IPS DF 6.9 (cell line): Measurements from ENCODE around the gene FBXO8.

Experiments
- DNase-seq: peaks from one replicate; pipeline ENCODE4 v3.0.0-alpha.2; 2013; ENCODE audit warnings: low read depth, low spot score
- H3K27ac ChIP-seq: one replicate; pipeline ENCODE4 v1.5.1; 2013; ENCODE audit warnings: low read length, control low read depth
- H3K27me3 ChIP-seq: 2 replicates; pipeline ENCODE4 v1.6.1; 2013; ENCODE audit warnings: mild to moderate bottlenecking, low read length; ENCODE audit not compliant: control insufficient read depth, insufficient read depth
- H3K36me3 ChIP-seq: 2 replicates; pipeline ENCODE4 v1.6.1; 2013; ENCODE audit warnings: low read length; ENCODE audit not compliant: control insufficient read depth, insufficient read depth
- H3K4me1 ChIP-seq: 2 replicates; pipeline ENCODE4 v1.6.1; 2013; ENCODE audit warnings: low read length; ENCODE audit not compliant: control insufficient read depth, insufficient read depth
- H3K4me3 ChIP-seq: 2 replicates; pipeline ENCODE4 v1.5.1; 2013; ENCODE audit warnings: mild to moderate bottlenecking, low read length
- H3K9me3 ChIP-seq: 2 replicates; pipeline ENCODE4 v1.6.1; 2013; ENCODE audit warnings: low read length, inconsistent platforms; ENCODE audit not compliant: control insufficient read depth, insufficient read depth
- WGBS: extraction: QIAGEN DNeasy Blood & Tissue Kit; methylation state at CpG from one replicate; pipeline ENCODE4 v1.1.7; 2013; ENCODE audit warnings: mixed read lengths, missing lambda C conversion rate; ENCODE audit not compliant: insufficient read length, insufficient coverage; 5-methylcytosine and 5-hydroxymethylcytosine counted together

The FBXO8 gene, protein sequence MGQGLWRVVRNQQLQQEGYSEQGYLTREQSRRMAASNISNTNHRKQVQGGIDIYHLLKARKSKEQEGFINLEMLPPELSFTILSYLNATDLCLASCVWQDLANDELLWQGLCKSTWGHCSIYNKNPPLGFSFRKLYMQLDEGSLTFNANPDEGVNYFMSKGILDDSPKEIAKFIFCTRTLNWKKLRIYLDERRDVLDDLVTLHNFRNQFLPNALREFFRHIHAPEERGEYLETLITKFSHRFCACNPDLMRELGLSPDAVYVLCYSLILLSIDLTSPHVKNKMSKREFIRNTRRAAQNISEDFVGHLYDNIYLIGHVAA

DNA sequence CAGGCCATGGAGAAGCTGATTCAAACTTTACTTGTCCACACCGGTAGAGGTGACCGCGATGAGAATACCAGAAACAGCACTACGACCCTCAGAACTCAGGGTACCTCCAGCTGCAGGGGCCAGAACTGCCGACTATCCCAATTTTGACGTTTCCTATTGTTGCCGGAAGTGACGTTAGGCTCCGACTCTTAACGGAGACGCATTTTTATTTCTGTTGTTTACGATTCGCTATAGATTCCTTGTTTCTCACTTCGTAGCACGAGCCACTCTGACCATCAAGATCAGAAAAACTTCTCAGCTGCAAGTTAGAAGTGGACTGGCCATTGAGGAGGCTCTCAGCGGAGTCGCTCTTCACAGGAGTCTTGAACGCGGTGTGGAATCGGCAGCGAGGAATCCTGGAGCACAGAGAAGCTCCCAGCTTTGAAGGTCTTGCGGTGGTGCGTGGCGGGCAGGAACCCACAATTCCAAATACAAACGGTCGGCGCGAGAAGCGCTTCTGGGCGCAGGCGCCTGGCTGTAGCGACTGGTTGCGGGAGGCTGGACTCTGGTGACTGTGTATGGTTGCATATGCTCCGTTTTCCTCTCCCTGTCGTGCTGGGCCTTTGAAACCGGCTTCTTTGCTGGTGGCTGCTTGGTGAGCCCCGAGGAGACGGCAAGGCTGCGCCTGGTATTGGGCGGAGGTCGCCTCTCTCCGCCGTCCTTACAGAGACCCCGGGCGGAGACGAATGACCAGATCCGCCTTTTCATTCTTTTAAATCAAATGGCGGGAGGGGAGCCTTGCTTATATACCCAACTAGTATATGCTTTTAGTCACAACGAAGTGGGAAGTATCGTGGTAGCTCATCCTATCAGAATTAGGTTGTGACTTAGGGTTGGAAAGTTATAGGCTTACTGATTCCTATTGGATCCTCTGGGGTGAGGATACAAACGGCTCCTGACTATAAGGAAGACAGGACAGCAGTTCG, at the start of gene FBXO8, which contains the start of gene CEP44:
Gene FBXO8, minus strand, starts transcription at position 161 of the 965 bp plus-strand sequence. CDS start 20,575 bp downstream, outside the sequence.
Gene CEP44, plus strand, starts transcription at position 405 of the 965 bp plus-strand sequence. CDS start 15,211 bp downstream, outside the sequence.
- Histone ChIP-seq H3K36me3 (no peaks in the 10 kb centered on the region), H3K27ac (no peak within 1 kb of the TSS), H3K9me3 (no peaks in the 10 kb centered on the region), H3K4me1 (peaks cover 1% of the 10 kb centered on the region; the same call in 1 of the 2 replicates), H3K4me3 (peak within 1 kb of the TSS; percentile 94), H3K27me3 (no peaks in the 10 kb centered on the region)
- WGBS, result no CpG with 5 or more reads among the region's 52 CpGs
- DNase-seq, result peak; percentile 55

DNA sequence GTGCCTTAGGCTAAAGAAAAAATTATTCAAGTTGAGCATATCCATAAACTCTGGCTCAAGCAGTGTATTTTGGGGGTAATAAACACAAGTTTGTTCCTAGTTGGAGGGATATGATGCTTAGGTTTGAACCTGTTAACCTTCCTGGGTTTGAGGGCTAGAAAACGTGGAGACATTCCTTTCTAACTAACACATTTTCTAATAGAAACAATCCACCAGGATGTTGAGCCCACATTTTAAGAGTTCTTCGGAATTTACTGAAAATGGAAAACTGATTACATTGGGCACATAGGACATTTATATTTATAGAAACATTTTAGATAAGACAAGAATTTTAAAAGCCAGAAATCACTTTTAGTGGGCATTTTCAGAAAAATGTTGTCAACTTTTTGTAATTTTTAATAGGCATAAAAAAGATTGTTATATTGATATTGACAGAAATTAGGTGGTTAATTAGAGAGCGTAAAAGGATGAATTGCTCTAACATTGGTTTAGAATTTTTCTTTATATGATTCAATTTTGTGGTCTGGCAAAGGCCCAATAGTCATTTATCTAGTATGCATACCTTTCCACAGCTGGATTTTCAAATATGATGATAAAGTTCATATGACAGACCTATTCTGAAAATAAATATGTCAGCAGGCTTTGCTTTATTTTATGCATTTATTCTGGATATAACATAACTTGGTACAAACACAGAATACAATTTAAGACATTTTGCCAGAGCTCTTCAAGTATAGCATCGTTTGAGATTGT, 49.5 kb upstream of the FBXO8 start:
- no peaks in the 10 kb centered on the region for H3K4me1 ChIP-seq
- WGBS, result 100% methylated on average over 1 of the region's 4 CpGs
- no peaks in the 10 kb centered on the region for H3K27me3 ChIP-seq
- H3K9me3 ChIP-seq, result no peaks in the 10 kb centered on the region
- no peak overlapping the region for H3K27ac ChIP-seq
- no peak for DNase-seq
- H3K4me3 ChIP-seq, result no peak overlapping the region
- H3K36me3 ChIP-seq, result no peaks in the 10 kb centered on the region

DNA sequence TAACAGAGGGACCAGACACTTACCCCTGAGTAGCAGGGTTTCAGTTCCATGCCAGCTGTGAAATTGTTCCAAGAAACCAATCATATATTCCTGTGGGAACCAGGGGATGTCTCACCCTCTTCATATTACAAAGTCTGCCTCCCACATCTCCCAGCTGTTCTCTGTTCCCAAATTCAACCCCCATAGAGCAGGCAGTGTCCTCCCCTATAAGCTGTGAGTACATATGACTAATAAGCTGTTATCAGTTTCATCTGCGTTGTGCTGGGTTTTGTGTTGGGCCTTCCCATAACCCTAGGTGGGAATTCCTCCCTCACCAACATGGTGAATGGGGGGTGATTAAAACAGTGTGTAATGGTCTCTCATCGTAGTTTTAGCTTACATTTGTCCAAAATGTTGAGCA, 41.3 kb upstream of the FBXO8 start:
- Histone ChIP-seq H3K4me1 (no peaks in the 10 kb centered on the region), H3K27ac (no peak overlapping the region), H3K36me3 (no peaks in the 10 kb centered on the region), H3K4me3 (no peak overlapping the region), H3K9me3 (no peaks in the 10 kb centered on the region), H3K27me3 (no peaks in the 10 kb centered on the region)
- no CpG with 5 or more reads among the region's 2 CpGs for WGBS
- DNase-seq, result no peak

DNA sequence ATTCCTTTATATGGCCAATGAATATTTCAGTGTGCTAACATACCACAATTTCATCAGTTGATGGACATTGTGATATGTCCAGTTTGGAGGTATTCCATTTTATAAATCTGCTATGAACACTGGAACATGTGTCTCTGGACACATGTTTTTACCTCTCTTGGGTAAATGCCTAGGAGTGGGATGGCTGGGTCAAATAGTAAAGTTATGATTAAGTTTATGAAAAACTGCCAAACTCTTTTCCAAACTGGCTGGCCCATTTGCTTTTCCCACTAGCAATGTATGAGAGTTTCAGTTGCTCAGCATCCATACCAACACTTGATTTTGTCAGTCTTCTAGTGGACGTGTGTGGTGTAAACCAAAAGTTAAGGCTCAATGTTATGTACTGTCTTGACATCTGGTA, 40.8 kb upstream of the FBXO8 start:
- Histone ChIP-seq H3K4me1 (no peaks in the 10 kb centered on the region), H3K9me3 (no peaks in the 10 kb centered on the region), H3K4me3 (no peak overlapping the region), H3K27ac (no peak overlapping the region), H3K36me3 (no peaks in the 10 kb centered on the region), H3K27me3 (no peaks in the 10 kb centered on the region)
- no peak for DNase-seq
- WGBS, result no CpG with 5 or more reads among the region's 1 CpG

DNA sequence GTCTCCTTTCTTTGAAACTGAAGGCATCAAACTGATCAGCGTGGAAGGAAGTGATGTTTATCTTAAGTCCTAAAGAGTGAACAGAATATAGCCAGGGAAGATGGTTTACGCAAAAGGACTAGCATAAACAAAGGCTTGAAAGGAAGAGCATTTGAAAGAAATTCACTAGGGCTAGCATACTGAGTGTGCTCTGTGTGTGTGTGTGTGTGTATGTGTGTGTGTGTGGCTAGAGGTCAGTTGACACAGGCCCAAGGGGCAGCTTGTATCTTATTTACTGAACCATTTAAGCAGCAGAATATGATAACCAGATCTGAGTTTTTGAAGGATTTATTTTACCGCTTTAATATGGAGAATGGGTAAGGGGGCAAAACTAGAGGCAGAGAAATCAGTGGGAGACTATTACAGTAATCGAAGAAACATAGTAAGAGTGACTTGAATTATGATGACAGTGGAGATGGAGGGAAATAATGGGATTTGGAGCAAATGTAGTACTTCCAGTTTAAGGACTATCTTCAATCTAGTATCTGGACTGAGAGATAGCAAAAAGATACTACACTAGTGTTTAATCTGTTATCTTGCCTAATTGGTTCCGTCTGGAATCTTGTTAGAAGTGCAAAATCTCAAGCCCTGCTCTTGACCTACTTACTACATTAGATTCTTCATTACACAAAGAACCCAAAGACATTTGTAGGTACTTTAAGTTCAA, 37.2 kb upstream of the FBXO8 start:
- no peaks in the 10 kb centered on the region for H3K27me3 ChIP-seq
- no peaks in the 10 kb centered on the region for H3K36me3 ChIP-seq
- no peaks in the 10 kb centered on the region for H3K9me3 ChIP-seq
- WGBS, result 100% methylated on average over 1 of the region's 5 CpGs
- no peaks in the 10 kb centered on the region for H3K4me1 ChIP-seq
- H3K4me3 ChIP-seq, result no peak overlapping the region
- H3K27ac ChIP-seq, result no peak overlapping the region
- no peak for DNase-seq

DNA sequence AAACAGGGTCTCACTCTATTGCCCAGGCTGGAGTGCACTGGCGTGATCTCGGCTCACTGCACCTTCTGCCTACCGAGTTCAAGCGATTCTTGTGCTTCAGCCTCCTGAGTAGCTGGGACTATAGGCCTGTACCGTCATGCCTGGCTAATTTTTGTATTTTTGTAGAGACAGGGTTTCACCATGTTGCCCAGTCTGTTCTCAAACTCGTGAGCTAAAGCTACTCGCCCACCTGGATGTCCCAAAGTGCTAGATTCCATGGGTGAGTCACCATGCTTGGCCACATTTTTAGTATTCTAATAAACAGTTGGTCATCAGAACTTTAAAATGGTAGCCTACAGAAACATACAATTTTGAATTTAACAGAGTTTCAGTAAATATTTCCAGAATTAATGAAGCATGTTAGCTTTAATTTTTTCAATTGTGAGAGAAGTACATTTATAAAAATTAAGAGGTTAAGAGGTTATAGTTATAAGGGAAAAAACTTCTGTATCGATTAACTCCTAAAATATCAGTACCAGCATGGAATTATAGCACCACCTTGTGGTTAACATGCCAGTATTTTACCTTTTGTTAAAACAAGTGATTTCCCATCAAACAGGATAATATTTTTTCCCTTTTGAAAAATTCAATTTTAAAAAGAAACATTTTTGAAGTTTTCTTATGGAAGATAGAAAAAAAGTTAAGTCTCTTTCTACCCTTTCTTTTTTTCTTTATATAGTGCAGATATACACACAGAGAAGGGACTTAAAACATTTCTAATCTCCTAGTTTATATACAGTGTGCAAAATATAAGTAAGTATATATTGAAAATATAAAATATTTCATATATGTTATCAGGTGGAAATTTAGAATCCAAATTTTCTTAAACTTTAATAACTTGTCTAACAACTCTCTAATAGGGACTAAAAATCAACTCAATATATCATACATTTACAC, 35.6 kb upstream of the FBXO8 start:
- Histone ChIP-seq H3K36me3 (no peaks in the 10 kb centered on the region), H3K27ac (no peak overlapping the region)
- no CpG with 5 or more reads among the region's 8 CpGs for WGBS

DNA sequence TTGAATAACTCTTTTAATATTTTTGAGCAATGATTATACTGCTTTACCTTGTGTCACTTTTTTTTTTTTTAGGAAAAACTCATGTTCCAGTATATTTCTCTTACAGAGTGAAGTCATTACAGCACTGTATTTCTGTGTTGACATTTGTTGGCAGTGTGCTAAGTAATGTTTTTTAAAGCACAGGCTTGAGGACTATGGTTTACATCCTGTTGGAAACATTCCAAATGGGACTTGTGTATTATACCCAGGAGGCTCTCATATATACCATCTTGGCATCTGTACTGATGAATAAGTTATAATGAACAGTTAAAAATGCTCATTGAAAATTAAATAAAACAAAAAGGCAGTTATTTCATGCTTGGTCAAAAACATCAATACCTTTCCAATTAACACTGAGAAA, 34.1 kb upstream of the FBXO8 start:
- Histone ChIP-seq H3K4me1 (peaks cover 2% of the 10 kb centered on the region; the same call in 1 of the 2 replicates), H3K4me3 (no peak overlapping the region), H3K36me3 (no peaks in the 10 kb centered on the region), H3K27ac (no peak overlapping the region), H3K9me3 (no peaks in the 10 kb centered on the region), H3K27me3 (no peaks in the 10 kb centered on the region)
- no peak for DNase-seq

More for the DNA sequence above, 35.6 kb upstream of the FBXO8 start:
- no peak overlapping the region for H3K4me3 ChIP-seq
- no peaks in the 10 kb centered on the region for H3K9me3 ChIP-seq
- peaks cover 2% of the 10 kb centered on the region; the same call in 1 of the 2 replicates for H3K4me1 ChIP-seq
- H3K27me3 ChIP-seq, result no peaks in the 10 kb centered on the region
- no peak for DNase-seq

DNA sequence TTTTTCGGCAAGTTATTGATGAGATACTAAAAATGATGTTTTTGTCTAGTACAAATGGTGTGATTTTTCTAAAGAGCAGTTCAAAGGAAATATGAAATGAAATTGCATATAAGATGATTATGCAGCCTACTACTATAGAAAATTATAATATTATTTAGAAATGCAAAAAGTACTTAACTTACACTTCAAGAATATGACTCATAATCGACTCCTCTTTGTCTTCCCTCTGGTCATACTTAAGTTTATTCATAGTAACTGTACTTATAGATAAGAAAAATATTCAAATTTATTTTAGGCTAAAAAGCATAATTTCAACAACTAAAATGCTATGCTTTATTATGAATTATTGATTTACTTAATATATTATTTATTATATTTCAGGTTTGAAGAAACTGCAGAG, 33.5 kb upstream of the FBXO8 start:
- Histone ChIP-seq H3K4me1 (peaks cover 2% of the 10 kb centered on the region; the same call in 1 of the 2 replicates), H3K36me3 (no peaks in the 10 kb centered on the region), H3K9me3 (no peaks in the 10 kb centered on the region), H3K4me3 (no peak overlapping the region), H3K27me3 (no peaks in the 10 kb centered on the region), H3K27ac (no peak overlapping the region)
- no peak for DNase-seq
- WGBS, result no CpG with 5 or more reads among the region's 2 CpGs

DNA sequence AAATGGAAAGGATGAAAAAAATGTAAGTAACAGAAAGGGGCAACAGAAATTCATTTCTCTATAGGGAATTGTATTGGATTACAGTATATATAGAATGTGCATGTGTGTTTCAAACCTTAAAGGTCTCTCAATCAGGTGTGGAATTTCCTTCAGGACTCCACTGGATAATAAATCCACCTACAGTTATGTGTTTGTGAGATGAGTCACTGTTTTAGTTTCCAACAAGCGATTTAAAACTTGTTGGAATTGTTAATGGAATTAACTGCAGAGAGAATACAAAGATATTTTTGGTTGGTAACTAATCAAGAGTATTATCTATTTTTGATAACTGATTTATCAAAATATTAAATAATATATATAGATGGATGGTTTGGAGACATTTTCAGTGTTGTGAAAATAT, 33.1 kb upstream of the FBXO8 start:
- H3K9me3 ChIP-seq, result no peaks in the 10 kb centered on the region
- no peaks in the 10 kb centered on the region for H3K27me3 ChIP-seq
- DNase-seq, result no peak
- H3K4me3 ChIP-seq, result no peak overlapping the region
- peaks cover 2% of the 10 kb centered on the region; the same call in 1 of the 2 replicates for H3K4me1 ChIP-seq
- no peak overlapping the region for H3K27ac ChIP-seq
- H3K36me3 ChIP-seq, result no peaks in the 10 kb centered on the region
- WGBS, result no CpG with 5 or more reads among the region's 1 CpG
